ENCODE data around the gene GLRA3. TPM values are rescaled to one million over a fixed set of nuclear protein-coding genes. Genes with fewer than 3 reads are reported as not detected.

Gene GLRA3
- total and polyA plus RNA-seq, 2 experiments from 2014 or later = 0.03 to 0.19 TPM

DNA sequence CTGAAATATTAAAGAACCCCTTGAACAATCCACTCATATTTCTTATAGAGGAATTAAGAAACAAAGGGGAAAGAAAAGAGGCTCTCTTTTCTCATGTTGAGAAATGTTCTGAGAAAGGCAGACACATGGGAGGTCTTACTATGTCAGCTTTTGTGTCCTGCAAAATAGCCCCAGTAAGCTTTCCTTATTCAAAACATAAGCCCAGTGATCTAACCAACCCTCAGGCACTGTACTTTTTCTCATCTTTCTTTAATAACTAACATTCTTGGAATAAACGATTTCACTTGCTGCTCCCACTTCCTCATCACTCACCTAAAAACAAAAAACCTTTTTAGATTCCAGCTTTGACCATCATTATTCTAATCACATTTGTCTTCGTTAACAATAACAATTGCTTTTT, 115.9 kb downstream of the GLRA3 start:
- Histone ChIP-seq H3K27me3 (ENCODE audit: insufficient read depth) (no peaks in the 10 kb centered on the region), H3F3A (replicated peaks; ENCODE audit: low read depth) (no peaks in the 10 kb centered on the region), H3K4me1 (ENCODE audit: insufficient read depth) (peaks cover 15% of the 10 kb centered on the region), H2AFZ (0 out of 2 replicates have a peak overlapping the region, but pooled peaks have one; percentile 0), H3K4me3 (no peak overlapping the region), H3K79me2 (replicated peaks; ENCODE audit: insufficient read depth) (no peaks in the 10 kb centered on the region), H3K36me3 (ENCODE audit: insufficient read depth) (no peaks in the 10 kb centered on the region), H3K4me2 (peak overlapping the region; percentile 31; the same call in 1 of the 2 replicates), H4K20me1 (replicated peaks; ENCODE audit: insufficient read depth) (no peaks in the 10 kb centered on the region), H3K9me2 (ENCODE audit: insufficient read depth) (no peaks in the 10 kb centered on the region), H3K27ac (ENCODE audit: low read depth) (no peak overlapping the region)
- H3K4me3 Mint-ChIP-seq = no peak overlapping the region
- H3K4me1 Mint-ChIP-seq = peaks cover 19% of the 10 kb centered on the region
- no peak for TF ChIP-seq ZNF114 (CRISPR knock-in tag; IDR thresholded peaks at IDR 0.05)
- no peak for TF ChIP-seq NANOG (IDR thresholded peaks at IDR 0.05; ENCODE audit: borderline replicate concordance)
- no peak for TF ChIP-seq CREB1 (CRISPR knock-in tag; IDR thresholded peaks at IDR 0.05; ENCODE audit: low read depth)
- TF ChIP-seq EZH2 (IDR thresholded peaks at IDR 0.05; ENCODE audit: low read depth, unreplicated experiment) = no peak
- TF ChIP-seq STAT1 (IDR thresholded peaks at IDR 0.05; ENCODE audit: unreplicated experiment) = no peak
- TF ChIP-seq, protein P1, sequence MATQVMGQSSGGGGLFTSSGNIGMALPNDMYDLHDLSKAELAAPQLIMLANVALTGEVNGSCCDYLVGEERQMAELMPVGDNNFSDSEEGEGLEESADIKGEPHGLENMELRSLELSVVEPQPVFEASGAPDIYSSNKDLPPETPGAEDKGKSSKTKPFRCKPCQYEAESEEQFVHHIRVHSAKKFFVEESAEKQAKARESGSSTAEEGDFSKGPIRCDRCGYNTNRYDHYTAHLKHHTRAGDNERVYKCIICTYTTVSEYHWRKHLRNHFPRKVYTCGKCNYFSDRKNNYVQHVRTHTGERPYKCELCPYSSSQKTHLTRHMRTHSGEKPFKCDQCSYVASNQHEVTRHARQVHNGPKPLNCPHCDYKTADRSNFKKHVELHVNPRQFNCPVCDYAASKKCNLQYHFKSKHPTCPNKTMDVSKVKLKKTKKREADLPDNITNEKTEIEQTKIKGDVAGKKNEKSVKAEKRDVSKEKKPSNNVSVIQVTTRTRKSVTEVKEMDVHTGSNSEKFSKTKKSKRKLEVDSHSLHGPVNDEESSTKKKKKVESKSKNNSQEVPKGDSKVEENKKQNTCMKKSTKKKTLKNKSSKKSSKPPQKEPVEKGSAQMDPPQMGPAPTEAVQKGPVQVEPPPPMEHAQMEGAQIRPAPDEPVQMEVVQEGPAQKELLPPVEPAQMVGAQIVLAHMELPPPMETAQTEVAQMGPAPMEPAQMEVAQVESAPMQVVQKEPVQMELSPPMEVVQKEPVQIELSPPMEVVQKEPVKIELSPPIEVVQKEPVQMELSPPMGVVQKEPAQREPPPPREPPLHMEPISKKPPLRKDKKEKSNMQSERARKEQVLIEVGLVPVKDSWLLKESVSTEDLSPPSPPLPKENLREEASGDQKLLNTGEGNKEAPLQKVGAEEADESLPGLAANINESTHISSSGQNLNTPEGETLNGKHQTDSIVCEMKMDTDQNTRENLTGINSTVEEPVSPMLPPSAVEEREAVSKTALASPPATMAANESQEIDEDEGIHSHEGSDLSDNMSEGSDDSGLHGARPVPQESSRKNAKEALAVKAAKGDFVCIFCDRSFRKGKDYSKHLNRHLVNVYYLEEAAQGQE (IDR thresholded peaks at IDR 0.05; ENCODE audit: unreplicated experiment) = no peak
- TF ChIP-seq, protein P2, sequence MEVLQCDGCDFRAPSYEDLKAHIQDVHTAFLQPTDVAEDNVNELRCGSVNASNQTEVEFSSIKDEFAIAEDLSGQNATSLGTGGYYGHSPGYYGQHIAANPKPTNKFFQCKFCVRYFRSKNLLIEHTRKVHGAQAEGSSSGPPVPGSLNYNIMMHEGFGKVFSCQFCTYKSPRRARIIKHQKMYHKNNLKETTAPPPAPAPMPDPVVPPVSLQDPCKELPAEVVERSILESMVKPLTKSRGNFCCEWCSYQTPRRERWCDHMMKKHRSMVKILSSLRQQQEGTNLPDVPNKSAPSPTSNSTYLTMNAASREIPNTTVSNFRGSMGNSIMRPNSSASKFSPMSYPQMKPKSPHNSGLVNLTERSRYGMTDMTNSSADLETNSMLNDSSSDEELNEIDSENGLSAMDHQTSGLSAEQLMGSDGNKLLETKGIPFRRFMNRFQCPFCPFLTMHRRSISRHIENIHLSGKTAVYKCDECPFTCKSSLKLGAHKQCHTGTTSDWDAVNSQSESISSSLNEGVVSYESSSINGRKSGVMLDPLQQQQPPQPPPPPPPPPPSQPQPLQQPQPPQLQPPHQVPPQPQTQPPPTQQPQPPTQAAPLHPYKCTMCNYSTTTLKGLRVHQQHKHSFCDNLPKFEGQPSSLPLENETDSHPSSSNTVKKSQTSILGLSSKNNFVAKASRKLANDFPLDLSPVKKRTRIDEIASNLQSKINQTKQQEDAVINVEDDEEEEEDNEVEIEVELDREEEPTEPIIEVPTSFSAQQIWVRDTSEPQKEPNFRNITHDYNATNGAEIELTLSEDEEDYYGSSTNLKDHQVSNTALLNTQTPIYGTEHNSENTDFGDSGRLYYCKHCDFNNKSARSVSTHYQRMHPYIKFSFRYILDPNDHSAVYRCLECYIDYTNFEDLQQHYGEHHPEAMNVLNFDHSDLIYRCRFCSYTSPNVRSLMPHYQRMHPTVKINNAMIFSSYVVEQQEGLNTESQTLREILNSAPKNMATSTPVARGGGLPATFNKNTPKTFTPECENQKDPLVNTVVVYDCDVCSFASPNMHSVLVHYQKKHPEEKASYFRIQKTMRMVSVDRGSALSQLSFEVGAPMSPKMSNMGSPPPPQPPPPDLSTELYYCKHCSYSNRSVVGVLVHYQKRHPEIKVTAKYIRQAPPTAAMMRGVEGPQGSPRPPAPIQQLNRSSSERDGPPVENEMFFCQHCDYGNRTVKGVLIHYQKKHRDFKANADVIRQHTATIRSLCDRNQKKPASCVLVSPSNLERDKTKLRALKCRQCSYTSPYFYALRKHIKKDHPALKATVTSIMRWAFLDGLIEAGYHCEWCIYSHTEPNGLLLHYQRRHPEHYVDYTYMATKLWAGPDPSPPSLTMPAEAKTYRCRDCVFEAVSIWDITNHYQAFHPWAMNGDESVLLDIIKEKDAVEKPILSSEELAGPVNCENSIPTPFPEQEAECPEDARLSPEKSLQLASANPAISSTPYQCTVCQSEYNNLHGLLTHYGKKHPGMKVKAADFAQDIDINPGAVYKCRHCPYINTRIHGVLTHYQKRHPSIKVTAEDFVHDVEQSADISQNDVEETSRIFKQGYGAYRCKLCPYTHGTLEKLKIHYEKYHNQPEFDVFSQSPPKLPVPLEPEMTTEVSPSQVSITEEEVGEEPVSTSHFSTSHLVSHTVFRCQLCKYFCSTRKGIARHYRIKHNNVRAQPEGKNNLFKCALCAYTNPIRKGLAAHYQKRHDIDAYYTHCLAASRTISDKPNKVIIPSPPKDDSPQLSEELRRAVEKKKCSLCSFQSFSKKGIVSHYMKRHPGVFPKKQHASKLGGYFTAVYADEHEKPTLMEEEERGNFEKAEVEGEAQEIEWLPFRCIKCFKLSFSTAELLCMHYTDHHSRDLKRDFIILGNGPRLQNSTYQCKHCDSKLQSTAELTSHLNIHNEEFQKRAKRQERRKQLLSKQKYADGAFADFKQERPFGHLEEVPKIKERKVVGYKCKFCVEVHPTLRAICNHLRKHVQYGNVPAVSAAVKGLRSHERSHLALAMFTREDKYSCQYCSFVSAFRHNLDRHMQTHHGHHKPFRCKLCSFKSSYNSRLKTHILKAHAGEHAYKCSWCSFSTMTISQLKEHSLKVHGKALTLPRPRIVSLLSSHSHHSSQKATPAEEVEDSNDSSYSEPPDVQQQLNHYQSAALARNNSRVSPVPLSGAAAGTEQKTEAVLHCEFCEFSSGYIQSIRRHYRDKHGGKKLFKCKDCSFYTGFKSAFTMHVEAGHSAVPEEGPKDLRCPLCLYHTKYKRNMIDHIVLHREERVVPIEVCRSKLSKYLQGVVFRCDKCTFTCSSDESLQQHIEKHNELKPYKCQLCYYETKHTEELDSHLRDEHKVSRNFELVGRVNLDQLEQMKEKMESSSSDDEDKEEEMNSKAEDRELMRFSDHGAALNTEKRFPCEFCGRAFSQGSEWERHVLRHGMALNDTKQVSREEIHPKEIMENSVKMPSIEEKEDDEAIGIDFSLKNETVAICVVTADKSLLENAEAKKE (CRISPR knock-in tag; IDR thresholded peaks at IDR 0.05) = no peak
- TF ChIP-seq, protein P3, sequence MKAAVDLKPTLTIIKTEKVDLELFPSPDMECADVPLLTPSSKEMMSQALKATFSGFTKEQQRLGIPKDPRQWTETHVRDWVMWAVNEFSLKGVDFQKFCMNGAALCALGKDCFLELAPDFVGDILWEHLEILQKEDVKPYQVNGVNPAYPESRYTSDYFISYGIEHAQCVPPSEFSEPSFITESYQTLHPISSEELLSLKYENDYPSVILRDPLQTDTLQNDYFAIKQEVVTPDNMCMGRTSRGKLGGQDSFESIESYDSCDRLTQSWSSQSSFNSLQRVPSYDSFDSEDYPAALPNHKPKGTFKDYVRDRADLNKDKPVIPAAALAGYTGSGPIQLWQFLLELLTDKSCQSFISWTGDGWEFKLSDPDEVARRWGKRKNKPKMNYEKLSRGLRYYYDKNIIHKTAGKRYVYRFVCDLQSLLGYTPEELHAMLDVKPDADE (IDR thresholded peaks at IDR 0.05) = no peak
- TF ChIP-seq, protein P4, sequence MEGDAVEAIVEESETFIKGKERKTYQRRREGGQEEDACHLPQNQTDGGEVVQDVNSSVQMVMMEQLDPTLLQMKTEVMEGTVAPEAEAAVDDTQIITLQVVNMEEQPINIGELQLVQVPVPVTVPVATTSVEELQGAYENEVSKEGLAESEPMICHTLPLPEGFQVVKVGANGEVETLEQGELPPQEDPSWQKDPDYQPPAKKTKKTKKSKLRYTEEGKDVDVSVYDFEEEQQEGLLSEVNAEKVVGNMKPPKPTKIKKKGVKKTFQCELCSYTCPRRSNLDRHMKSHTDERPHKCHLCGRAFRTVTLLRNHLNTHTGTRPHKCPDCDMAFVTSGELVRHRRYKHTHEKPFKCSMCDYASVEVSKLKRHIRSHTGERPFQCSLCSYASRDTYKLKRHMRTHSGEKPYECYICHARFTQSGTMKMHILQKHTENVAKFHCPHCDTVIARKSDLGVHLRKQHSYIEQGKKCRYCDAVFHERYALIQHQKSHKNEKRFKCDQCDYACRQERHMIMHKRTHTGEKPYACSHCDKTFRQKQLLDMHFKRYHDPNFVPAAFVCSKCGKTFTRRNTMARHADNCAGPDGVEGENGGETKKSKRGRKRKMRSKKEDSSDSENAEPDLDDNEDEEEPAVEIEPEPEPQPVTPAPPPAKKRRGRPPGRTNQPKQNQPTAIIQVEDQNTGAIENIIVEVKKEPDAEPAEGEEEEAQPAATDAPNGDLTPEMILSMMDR (conservative IDR thresholded peaks at IDR 0.05; ENCODE audit: low read depth in 2 of 2) = no peak
- no peak for TF ChIP-seq EZH2phosphoT487 (IDR thresholded peaks at IDR 0.05; ENCODE audit: unreplicated experiment)
- H3K36me3 Mint-ChIP-seq (ENCODE audit: low read depth) = no peaks in the 10 kb centered on the region
- ATAC-seq (peak; percentile 36; the same call in 2 of the 3 replicates), DNase-seq (ENCODE audit: low spot score) (peak; percentile 5)
- no peak overlapping the region for H3K27ac Mint-ChIP-seq
- peaks cover 2% of the 10 kb centered on the region for H3K27me3 Mint-ChIP-seq (ENCODE audit: insufficient read depth, low read depth, poor library complexity)
- H3K9me3 Mint-ChIP-seq = no peaks in the 10 kb centered on the region

Data from GM23338 (cell line).